Astrocyte (in vitro differentiated cells and primary cell): ENCODE data around the gene ARHGAP6.

Experiments used
- CTCF ChIP-seq: IDR thresholded peaks from 2 replicates; pipeline ENCODE4 v1.5.1; 2011; ENCODE audit warnings: low read depth, mild to moderate bottlenecking, inconsistent platforms, low read length, moderate library complexity; ENCODE audit not compliant: insufficient read depth
- EZH2 ChIP-seq: IDR thresholded peaks from 2 replicates; pipeline ENCODE4 v1.6.1; 2012; ENCODE audit warnings: mild to moderate bottlenecking, low read length, inconsistent platforms; ENCODE audit not compliant: insufficient read depth

- TF ChIP-seq EZH2: no peak
- no peak for TF ChIP-seq CTCF
Measured at GRCh38 chrX:11328134-11328533, 337.6 kb downstream of the ARHGAP6 start.
